Neural progenitor cell (in vitro differentiated cells): ENCODE data around the gene HSPA1B.

ENCODE experiments used
- CTCF ChIP-seq: fragments of 200-600 bp; sonication (generic); IDR thresholded peaks from 2 replicates; pipeline ENCODE4 v1.5.1; 2017; ENCODE audit warnings: antibody characterized with exemption, mild to moderate bottlenecking
- EZH2 ChIP-seq: fragments of 200-600 bp; sonication (generic); IDR thresholded peaks from 2 replicates; pipeline ENCODE4 v1.6.1; 2017; ENCODE audit warnings: antibody characterized with exemption, mild to moderate bottlenecking, moderate library complexity
- EZH2phosphoT487 ChIP-seq: fragments of 200-600 bp; sonication (generic); IDR thresholded peaks from 2 replicates; pipeline ENCODE4 v1.6.1; 2017; ENCODE audit warnings: antibody characterized with exemption

GRCh38 chr6:31875877-31876276, 48.3 kb downstream of the HSPA1B start:
- TF ChIP-seq CTCF (no peak), EZH2 (no peak), EZH2phosphoT487 (no peak)
